Measurements from ENCODE around the gene CRB1.

CRB1 gene

DNA sequence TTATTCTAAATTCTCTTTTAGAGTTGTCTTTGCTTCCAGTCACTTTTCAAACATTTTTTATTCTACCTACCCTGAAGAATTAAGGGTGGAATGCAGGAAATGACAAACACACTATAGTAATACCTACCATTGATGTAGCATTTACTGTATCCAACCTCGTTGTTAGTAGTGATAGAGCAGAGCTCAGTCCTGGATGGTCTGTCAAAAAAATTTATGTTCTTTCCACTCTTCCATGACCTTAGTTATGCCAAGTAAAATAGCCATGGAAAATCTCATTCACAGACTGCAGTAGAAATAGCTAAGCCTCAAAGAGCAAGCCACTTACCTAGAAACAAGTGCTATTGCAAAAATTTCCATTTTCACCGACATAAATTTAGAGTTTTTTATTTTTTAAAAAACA is 74.6 kb downstream of the CRB1 start:
- no peak for DNase-seq (ENCODE audit: low read depth in 1 of 2, low spot score in 1 of 2)

- DNase-seq (ENCODE audit: low read depth in 1 of 2, low spot score in 1 of 2) = no peak
Observed at GRCh38 chr1:197343663-197344273, 75.7 kb downstream of the CRB1 start.

DNA sequence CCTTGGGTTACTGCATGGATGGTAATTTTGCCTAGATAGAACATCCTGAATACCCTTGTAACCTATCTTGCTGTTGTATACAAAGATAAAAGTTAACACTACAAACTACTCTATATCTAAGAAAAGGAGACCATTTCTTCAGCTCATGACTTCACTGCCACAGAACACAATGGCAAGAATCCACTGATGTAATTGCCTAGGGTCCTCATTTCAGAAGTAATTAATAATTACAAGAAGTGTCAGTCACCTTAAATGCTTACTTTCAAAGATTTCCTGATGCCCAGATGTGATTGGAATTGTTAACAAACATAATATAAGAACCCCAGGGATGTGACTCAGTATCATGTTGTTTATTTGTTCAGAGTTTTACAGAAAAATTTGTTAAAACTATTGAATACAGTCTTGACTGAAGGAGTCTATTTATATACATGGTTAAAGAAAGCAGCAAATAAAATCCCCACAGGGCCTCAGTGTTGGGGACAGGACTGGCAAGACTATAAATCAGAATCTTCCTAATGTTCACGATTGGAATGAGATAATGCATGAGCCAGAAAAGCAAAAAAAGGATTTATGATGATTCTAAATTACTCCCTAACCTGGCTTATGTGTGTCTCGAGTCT is 83.9 kb downstream of the CRB1 start:
- no peak for DNase-seq (ENCODE audit: low read depth in 1 of 2, low spot score in 1 of 2)

DNA sequence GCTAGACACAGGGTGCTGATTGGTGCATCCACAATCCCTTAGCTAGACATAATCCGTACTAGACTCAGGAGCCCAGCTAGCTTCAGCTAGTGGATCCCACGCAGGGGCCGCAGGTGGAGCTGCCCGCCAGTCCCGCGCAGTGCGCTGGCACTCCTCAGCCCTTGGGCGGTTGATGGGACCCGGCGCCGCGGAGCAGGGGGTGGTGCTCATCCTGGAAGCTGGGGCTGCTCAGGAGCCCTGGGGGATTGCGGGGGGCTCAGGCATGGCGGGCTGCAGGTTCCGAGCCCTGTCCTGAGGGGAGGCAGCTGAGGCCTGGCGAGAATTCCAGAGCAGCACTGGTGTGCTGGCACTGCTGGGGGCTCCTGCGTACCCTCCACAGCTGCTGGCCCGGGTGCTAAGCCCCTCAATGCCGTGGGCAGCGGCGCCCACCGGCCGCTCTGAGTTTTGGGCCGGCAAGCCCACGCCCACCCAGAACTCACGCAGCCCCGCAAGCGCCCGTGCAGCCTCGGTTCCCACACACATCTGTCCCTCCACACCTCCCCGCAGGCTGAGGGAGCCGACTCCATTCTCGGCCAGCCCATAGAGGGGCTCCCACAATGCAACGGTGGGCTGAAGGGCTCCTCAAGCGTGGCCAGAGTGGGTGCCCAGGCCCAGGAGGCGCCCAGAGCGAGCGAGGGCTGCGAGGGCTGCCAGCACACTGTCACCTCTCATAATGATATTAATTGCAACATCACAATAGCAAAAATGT is 87.4 kb downstream of the CRB1 start:
- no peak for DNase-seq (ENCODE audit: low read depth in 1 of 2, low spot score in 1 of 2)

DNA sequence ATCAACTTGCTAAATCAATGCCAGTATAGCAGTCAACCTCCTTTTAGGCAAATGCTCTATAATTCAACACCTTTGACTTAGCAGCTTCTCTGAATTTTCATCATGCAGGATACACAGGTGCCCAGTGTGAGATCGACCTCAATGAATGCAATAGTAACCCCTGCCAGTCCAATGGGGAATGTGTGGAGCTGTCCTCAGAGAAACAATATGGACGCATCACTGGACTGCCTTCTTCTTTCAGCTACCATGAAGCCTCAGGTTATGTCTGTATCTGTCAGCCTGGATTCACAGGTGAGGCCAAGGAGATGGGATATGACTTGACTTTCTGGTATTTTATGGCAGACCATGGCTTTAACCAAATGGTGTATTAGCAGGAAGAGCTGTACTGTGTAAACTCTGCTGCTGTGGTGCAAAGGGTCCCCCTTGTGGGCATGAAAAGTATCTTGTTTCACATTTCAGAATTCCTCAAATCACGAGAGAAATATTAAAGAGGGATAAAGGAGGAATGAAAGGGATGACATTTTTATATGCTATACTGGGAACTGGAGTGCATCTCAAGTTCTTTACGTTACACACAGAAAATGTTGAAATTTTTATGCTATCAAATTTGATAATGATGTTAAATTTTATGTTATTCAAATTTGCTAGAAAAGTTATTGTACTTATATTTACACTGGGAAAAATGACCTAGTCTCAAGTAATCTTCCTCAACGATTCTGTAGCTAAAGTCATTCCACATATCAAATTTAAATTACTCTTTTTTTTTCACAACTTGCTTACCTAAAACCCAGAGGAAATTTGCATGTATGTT is 88.9 kb downstream of the CRB1 start:
- DNase-seq (ENCODE audit: low read depth in 1 of 2, low spot score in 1 of 2) = no peak

- no peak for DNase-seq (ENCODE audit: low read depth in 1 of 2, low spot score in 1 of 2)
Observed at GRCh38 chr1:197358959-197359358, 90.9 kb downstream of the CRB1 start.

GRCh38 chr1:197360068-197360467 is 92.0 kb downstream of the CRB1 start:
- DNase-seq (ENCODE audit: low read depth in 1 of 2, low spot score in 1 of 2) = no peak

DNA sequence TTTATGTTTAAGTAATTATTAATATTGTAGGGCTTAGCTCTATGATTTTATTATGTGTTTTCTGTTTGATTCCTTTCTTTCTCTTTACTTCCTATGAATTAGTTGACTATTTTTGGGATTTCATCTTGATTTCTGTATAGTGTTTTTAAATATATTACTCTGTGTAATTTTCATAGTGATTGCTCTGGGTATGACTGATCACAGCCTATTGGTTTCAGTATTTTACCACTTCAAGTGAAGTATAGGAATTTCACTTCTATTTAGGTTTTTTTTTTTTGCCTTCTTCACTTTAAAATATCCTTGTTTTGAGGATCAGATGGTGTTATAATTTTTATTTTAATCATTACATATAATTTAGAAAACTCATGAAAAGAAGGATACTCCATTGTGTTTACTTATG is 94.8 kb downstream of the CRB1 start:
- DNase-seq (ENCODE audit: low read depth in 1 of 2, low spot score in 1 of 2) = no peak

- no peak for DNase-seq (ENCODE audit: low read depth in 1 of 2, low spot score in 1 of 2)
Observed at GRCh38 chr1:197363855-197364254, 95.8 kb downstream of the CRB1 start.

DNA sequence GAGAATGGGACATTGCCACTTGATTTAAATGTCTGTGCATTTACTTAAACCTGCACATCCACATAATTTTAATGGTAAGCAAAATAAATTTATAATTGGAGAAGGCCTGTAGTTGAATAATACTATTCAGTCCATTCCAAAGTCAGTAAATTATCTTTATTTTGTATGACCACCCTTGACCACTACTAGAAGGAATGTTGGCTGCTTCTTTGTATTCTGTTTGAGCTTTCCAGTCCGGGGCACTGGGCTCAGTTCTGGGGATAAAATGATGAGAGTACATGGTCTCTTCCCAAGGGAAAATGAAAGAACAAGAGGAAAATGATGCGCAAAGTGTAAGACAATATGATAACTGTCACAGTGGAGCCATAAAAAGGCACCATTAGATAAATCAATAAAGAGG is 98.9 kb downstream of the CRB1 start:
- no peak for DNase-seq (ENCODE audit: low read depth in 1 of 2, low spot score in 1 of 2)

GRCh38 chr1:197367627-197368026 is 99.6 kb downstream of the CRB1 start:
- no peak for DNase-seq (ENCODE audit: low read depth in 1 of 2, low spot score in 1 of 2)

- DNase-seq (ENCODE audit: low read depth in 1 of 2, low spot score in 1 of 2) = no peak
Observed at GRCh38 chr1:197374428-197374827, 106.4 kb downstream of the CRB1 start.

- no peak for DNase-seq (ENCODE audit: low read depth in 1 of 2, low spot score in 1 of 2)
Observed at GRCh38 chr1:197384471-197384870, 116.4 kb downstream of the CRB1 start.

DNA sequence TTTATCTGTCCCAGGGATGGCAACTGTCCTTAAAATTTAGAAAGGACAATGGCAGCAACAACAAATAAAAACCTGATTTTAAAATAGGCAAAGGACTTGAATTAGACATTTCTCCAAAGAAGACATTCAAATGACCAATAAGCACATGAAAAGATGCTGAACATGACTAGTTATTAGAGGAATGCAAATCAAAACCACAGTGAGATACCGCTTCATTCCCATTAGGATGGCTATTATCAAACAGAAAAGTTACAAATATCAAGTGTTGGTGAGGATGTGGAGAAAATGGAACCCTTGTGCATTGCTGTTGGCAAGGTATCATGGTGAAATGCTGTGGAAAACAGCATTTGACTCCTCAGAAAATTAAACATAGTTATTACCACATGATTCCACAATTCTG is 120.7 kb downstream of the CRB1 start:
- DNase-seq (ENCODE audit: low read depth in 1 of 2, low spot score in 1 of 2) = no peak

GRCh38 chr1:197390856-197391255 is 122.8 kb downstream of the CRB1 start:
- no peak for DNase-seq (ENCODE audit: low read depth in 1 of 2, low spot score in 1 of 2)

GRCh38 chr1:197391303-197392226 is 123.5 kb downstream of the CRB1 start:
- DNase-seq (ENCODE audit: low read depth in 1 of 2, low spot score in 1 of 2) = no peak

GRCh38 chr1:197392541-197392940 is 124.5 kb downstream of the CRB1 start:
- no peak for DNase-seq (ENCODE audit: low read depth in 1 of 2, low spot score in 1 of 2)

GRCh38 chr1:197393105-197393504 is 125.1 kb downstream of the CRB1 start:
- no peak for DNase-seq (ENCODE audit: low read depth in 1 of 2, low spot score in 1 of 2)

- DNase-seq (ENCODE audit: low read depth in 1 of 2, low spot score in 1 of 2) = no peak
Observed at GRCh38 chr1:197393772-197394171, 125.7 kb downstream of the CRB1 start.

- DNase-seq (ENCODE audit: low read depth in 1 of 2, low spot score in 1 of 2) = no peak
Observed at GRCh38 chr1:197394831-197395608, 127.0 kb downstream of the CRB1 start.
